HepG2 (cell line): ENCODE results near the gene ECEL1. TPM values are rescaled to one million over a fixed set of nuclear protein-coding genes. Genes with fewer than 3 reads are reported as not detected.

ENCODE experiments used
- ATAC-seq: fragments of 200-7000 bp; cut with Tn5 transposase; 3 replicates; pipeline ENCODE4 v1.9.1; 2020; ENCODE audit warnings: mild to moderate bottlenecking, moderate library complexity
- BruUV-seq: library from RNA; stranded (reverse); fragments of 400-500 nt; replicated peaks from 2 replicates; lab custom pipeline; 2021; lab: Mats Ljungman, UMichigan
- CTCF ChIA-PET: fragments of 300-600 bp; formaldehyde crosslinking; extraction: SDS; loops from one replicate; lab custom pipeline; 2021; ENCODE audit warnings: low total read pairs, inconsistent platforms, low intra/inter-chr PET ratio; lab: Yijun Ruan, JAX
- POLR2A ChIA-PET: fragments of 350-600 bp; sonication (Branson Sonifier 250); formaldehyde crosslinking; loops from one replicate; lab custom pipeline; 2020; ENCODE audit warnings: antibody characterized with exemption, inconsistent platforms; lab: Yijun Ruan, JAX
- DNase-seq: peaks from one replicate; pipeline ENCODE4 v3.0.0-alpha.2; 2015; ENCODE audit warnings: low spot score
- FAIRE-seq: peaks from 3 replicates; lab custom pipeline; 2011; peaks lifted over from hg19 to GRCh38; lab: Jason Lieb, UNC
- H2AFZ ChIP-seq: one replicate; pipeline ENCODE4 v1.6.1; 2011; ENCODE audit warnings: low read length, inconsistent platforms
- H3K27ac ChIP-seq: fragments of 300-600 bp; 3 replicates; pipeline ENCODE4 v1.8.0; 2011; ENCODE audit warnings: mixed run types, mild to moderate bottlenecking, mixed read lengths, low read length, inconsistent platforms; ENCODE audit not compliant: insufficient read depth; ENCODE audit errors: extremely low read length
- H3K27me3 ChIP-seq, 2 experiments: fragments of 200-600 bp in 1 of 2; 2 replicates in 1 of 2; 3 replicates in 1 of 2; pipeline versions ENCODE4 v1.6.0 to v1.8.0; 2011; ENCODE audit warnings: low read length in 2 of 2, mild to moderate bottlenecking in 2 of 2, moderate library complexity in 2 of 2, inconsistent platforms in 1 of 2; ENCODE audit not compliant: insufficient read depth in 2 of 2, control insufficient read depth in 1 of 2
- H3K36me3 ChIP-seq, 2 experiments: fragments of 200-600 bp in 1 of 2; replicated peaks in 1 of 2; 2 replicates in 1 of 2; 3 replicates in 1 of 2; pipeline versions ENCODE4 v1.5.1 to v1.8.0; 2011; ENCODE audit warnings: low read length in 2 of 2, inconsistent platforms in 1 of 2; ENCODE audit not compliant: insufficient read depth in 2 of 2, control insufficient read depth in 1 of 2
- H3K4me1 ChIP-seq: 2 replicates; pipeline ENCODE4 v1.5.1; 2012; ENCODE audit warnings: low read length, inconsistent platforms; ENCODE audit not compliant: insufficient read depth
- H3K4me2 ChIP-seq: 2 replicates; pipeline ENCODE4 v1.6.0; 2011; ENCODE audit warnings: low read depth, low read length, inconsistent platforms
- H3K4me3 ChIP-seq, 3 experiments: fragments of 200-600 bp in 1 of 3; sonication (generic), shearing (Covaris generic) in 1 of 3; replicated peaks in 1 of 3; 2 replicates each; pipeline ENCODE4 v1.5.1; 2011 to 2016; ENCODE audit warnings: low read length in 3 of 3, inconsistent platforms in 2 of 3, low read depth in 2 of 3, mild to moderate bottlenecking in 2 of 3, control low read depth in 1 of 3, mixed read lengths in 1 of 3; ENCODE audit not compliant: insufficient read depth in 1 of 3
- H3K79me2 ChIP-seq: one replicate; pipeline ENCODE4 v1.6.1; 2011; ENCODE audit warnings: low read length, inconsistent platforms; ENCODE audit not compliant: insufficient read depth
- H3K9ac ChIP-seq: 2 replicates; pipeline ENCODE4 v1.6.0; 2011; ENCODE audit warnings: mild to moderate bottlenecking, low read depth, low read length, inconsistent platforms; ENCODE audit not compliant: insufficient read depth
- H3K9me3 ChIP-seq: 2 replicates; pipeline ENCODE4 v1.5.1; 2012; ENCODE audit warnings: mild to moderate bottlenecking, low read length
- H4K20me1 ChIP-seq: 2 replicates; pipeline ENCODE4 v1.6.0; 2011; ENCODE audit warnings: inconsistent platforms, mild to moderate bottlenecking, low read length, moderate library complexity; ENCODE audit not compliant: insufficient read depth
- SNRNP70 ChIP-seq: fragments of 200-400 bp; formaldehyde crosslinking; IDR thresholded peaks from 2 replicates; pipeline ENCODE4 v1.6.1; 2017; ENCODE audit warnings: mild to moderate bottlenecking, low read depth, low read length, moderate library complexity
- ZNF282 ChIP-seq: fragments of 450-650 bp; IDR thresholded peaks from 2 replicates; pipeline ENCODE4 v1.6.1; 2018; ENCODE audit not compliant: partially characterized antibody
- ZNF629 ChIP-seq: sonication (generic); formaldehyde crosslinking; conservative IDR thresholded peaks from 2 replicates; pipeline ENCODE4 v1.5.0; 2020; ENCODE audit warnings: missing genetic modification reagents
- WGBS: methylation state at CpG from one replicate; pipeline ENCODE4 v1.1.6; 2017; ENCODE audit warnings: low lambda C conversion rate; 5-methylcytosine and 5-hydroxymethylcytosine counted together
- in situ Hi-C: cut with HindIII; loops from 2 replicates; pipeline ENCODE4 v1.10.0; 2017; ENCODE audit warnings: low pct_unique_long_range_greater_than_20kb; ENCODE audit not compliant: extremely low pct_ligation_motif_present
- intact Hi-C: fragments of 100-400 bp; cut with micrococcal nuclease; formaldehyde crosslinking; loops from one replicate; pipeline ENCODE4 v1.10.0; 2022; ENCODE audit not compliant: unreplicated experiment
- polyA plus RNA-seq, 8 experiments: library from polyadenylated mRNA; depleted of rRNA in 3 of 8; stranded (reverse) in 7 of 8; unstranded in 1 of 8; fragments of >200 nt; fragmentation: Illumina TruSeq in 4 of 8; extraction: Trizol in 4 of 8; gene quantifications; 2 replicates each; pipeline versions ENCODE4 v1.2.1 to v1.2.3, GENCODE V29; 2011 to 2016; ENCODE audit warnings: low read depth in 4 of 8, missing spikeins in 1 of 8, mixed read lengths in 1 of 8; ENCODE audit not compliant: insufficient read depth in 1 of 8
- total RNA-seq, 5 experiments: library from RNA; depleted of rRNA; stranded (reverse); fragments of >200 nt; fragmentation: Illumina TruSeq; extraction: Trizol; gene quantifications; 2 replicates each; pipeline ENCODE4 v1.2.3, GENCODE V29; 2016; ENCODE audit warnings: low read depth in 1 of 5
- TF ChIP-seq, protein P1 (sequence below): sonication (generic); formaldehyde crosslinking; IDR thresholded peaks from 2 replicates; pipeline ENCODE4 v1.5.1; 2020; ENCODE audit warnings: mild to moderate bottlenecking, missing genetic modification reagents, borderline replicate concordance
- TF ChIP-seq, protein P2 (sequence below): IDR thresholded peaks from 2 replicates; pipeline ENCODE4 v1.6.1; 2016; ENCODE audit warnings: low read depth, control low read depth
- TF ChIP-seq, protein P3 (sequence below): sonication (generic); formaldehyde crosslinking; IDR thresholded peaks from 2 replicates; pipeline ENCODE4 v1.5.1; 2020; ENCODE audit warnings: mild to moderate bottlenecking, missing genetic modification reagents, borderline replicate concordance
- TF ChIP-seq, protein P4 (sequence below): sonication (generic); formaldehyde crosslinking; IDR thresholded peaks from 2 replicates; pipeline ENCODE4 v1.4.0; 2020; ENCODE audit warnings: missing genetic modification reagents, borderline replicate concordance

The ECEL1 gene
- total and polyA plus RNA-seq, 2 of the 13 experiments (the other 11 are each of a cell fraction or from before 2014, with no cell fraction given): not detected

DNA sequence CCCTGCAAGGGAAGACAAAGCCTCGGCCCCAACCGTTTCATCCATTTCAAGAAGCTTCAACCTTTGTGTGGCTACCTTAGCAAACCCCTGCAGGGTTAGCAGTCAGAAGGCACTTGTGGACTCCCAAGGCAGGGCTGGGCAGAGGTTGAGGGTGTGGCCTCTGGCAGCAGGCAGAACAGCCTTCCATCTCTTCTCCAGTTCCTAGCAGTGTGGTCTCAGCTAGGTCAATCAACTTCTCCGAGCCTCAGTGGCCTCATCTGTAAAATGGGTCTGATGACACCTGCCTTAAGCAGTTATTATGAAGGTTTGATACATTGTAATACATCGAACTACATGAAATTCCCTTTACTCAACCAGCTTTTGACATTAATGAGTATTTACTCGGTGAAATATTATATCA is 25.7 kb upstream of the ECEL1 start:
- Histone ChIP-seq H3K27ac (no peak overlapping the region), H3K4me1 (no peaks in the 10 kb centered on the region), H3K27me3 (peaks cover 14 to 58% of the 10 kb centered on the region in 2 experiments), H3K9ac (no peak overlapping the region), H3K4me3 (no peak overlapping the region), H3K79me2 (no peaks in the 10 kb centered on the region), H4K20me1 (no peaks in the 10 kb centered on the region; the same call in 1 of the 2 replicates), H2AFZ (no peak overlapping the region), H3K36me3 (no peaks in the 10 kb centered on the region), H3K9me3 (no peaks in the 10 kb centered on the region), H3K4me2 (no peak overlapping the region)
- intact Hi-C loops: no loop called here
- in situ Hi-C loops: no loop called here
- DNase-seq (no peak), FAIRE-seq (no peak), ATAC-seq (no peak)
- CTCF ChIA-PET: no interaction called here
- WGBS: 4% methylated on average over 5 of the region's 5 CpGs
- POLR2A ChIA-PET: no interaction called here
- TF ChIP-seq, protein P1, sequence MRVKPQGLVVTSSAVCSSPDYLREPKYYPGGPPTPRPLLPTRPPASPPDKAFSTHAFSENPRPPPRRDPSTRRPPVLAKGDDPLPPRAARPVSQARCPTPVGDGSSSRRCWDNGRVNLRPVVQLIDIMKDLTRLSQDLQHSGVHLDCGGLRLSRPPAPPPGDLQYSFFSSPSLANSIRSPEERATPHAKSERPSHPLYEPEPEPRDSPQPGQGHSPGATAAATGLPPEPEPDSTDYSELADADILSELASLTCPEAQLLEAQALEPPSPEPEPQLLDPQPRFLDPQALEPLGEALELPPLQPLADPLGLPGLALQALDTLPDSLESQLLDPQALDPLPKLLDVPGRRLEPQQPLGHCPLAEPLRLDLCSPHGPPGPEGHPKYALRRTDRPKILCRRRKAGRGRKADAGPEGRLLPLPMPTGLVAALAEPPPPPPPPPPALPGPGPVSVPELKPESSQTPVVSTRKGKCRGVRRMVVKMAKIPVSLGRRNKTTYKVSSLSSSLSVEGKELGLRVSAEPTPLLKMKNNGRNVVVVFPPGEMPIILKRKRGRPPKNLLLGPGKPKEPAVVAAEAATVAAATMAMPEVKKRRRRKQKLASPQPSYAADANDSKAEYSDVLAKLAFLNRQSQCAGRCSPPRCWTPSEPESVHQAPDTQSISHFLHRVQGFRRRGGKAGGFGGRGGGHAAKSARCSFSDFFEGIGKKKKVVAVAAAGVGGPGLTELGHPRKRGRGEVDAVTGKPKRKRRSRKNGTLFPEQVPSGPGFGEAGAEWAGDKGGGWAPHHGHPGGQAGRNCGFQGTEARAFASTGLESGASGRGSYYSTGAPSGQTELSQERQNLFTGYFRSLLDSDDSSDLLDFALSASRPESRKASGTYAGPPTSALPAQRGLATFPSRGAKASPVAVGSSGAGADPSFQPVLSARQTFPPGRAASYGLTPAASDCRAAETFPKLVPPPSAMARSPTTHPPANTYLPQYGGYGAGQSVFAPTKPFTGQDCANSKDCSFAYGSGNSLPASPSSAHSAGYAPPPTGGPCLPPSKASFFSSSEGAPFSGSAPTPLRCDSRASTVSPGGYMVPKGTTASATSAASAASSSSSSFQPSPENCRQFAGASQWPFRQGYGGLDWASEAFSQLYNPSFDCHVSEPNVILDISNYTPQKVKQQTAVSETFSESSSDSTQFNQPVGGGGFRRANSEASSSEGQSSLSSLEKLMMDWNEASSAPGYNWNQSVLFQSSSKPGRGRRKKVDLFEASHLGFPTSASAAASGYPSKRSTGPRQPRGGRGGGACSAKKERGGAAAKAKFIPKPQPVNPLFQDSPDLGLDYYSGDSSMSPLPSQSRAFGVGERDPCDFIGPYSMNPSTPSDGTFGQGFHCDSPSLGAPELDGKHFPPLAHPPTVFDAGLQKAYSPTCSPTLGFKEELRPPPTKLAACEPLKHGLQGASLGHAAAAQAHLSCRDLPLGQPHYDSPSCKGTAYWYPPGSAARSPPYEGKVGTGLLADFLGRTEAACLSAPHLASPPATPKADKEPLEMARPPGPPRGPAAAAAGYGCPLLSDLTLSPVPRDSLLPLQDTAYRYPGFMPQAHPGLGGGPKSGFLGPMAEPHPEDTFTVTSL (CRISPR knock-in tag): no peak
- TF ChIP-seq, protein P2, sequence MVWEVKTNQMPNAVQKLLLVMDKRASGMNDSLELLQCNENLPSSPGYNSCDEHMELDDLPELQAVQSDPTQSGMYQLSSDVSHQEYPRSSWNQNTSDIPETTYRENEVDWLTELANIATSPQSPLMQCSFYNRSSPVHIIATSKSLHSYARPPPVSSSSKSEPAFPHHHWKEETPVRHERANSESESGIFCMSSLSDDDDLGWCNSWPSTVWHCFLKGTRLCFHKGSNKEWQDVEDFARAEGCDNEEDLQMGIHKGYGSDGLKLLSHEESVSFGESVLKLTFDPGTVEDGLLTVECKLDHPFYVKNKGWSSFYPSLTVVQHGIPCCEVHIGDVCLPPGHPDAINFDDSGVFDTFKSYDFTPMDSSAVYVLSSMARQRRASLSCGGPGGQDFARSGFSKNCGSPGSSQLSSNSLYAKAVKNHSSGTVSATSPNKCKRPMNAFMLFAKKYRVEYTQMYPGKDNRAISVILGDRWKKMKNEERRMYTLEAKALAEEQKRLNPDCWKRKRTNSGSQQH (CRISPR knock-in tag): no peak
- no peak for TF ChIP-seq ZNF282
- peak; percentile 85 for TF ChIP-seq ZNF629 (CRISPR knock-in tag)
- TF ChIP-seq, protein P3, sequence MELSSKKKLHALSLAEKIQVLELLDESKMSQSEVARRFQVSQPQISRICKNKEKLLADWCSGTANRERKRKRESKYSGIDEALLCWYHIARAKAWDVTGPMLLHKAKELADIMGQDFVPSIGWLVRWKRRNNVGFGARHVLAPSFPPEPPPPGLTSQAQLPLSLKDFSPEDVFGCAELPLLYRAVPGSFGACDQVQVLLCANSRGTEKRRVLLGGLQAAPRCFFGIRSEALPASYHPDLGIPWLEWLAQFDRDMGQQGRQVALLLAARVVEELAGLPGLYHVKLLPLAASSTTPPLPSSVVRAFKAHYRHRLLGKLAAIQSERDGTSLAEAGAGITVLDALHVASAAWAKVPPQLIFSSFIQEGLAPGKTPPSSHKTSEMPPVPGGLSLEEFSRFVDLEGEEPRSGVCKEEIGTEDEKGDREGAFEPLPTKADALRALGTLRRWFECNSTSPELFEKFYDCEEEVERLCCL: no peak
- TF ChIP-seq, protein P4, sequence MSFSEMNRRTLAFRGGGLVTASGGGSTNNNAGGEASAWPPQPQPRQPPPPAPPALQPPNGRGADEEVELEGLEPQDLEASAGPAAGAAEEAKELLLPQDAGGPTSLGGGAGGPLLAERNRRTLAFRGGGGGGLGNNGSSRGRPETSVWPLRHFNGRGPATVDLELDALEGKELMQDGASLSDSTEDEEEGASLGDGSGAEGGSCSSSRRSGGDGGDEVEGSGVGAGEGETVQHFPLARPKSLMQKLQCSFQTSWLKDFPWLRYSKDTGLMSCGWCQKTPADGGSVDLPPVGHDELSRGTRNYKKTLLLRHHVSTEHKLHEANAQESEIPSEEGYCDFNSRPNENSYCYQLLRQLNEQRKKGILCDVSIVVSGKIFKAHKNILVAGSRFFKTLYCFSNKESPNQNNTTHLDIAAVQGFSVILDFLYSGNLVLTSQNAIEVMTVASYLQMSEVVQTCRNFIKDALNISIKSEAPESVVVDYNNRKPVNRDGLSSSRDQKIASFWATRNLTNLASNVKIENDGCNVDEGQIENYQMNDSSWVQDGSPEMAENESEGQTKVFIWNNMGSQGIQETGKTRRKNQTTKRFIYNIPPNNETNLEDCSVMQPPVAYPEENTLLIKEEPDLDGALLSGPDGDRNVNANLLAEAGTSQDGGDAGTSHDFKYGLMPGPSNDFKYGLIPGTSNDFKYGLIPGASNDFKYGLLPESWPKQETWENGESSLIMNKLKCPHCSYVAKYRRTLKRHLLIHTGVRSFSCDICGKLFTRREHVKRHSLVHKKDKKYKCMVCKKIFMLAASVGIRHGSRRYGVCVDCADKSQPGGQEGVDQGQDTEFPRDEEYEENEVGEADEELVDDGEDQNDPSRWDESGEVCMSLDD (CRISPR knock-in tag): no peak
- no peak for TF ChIP-seq SNRNP70
- BruUV-seq: no TSS peak
